Measurements from ENCODE around the gene MYLK3. TPM values are rescaled to one million over a fixed set of nuclear protein-coding genes. Genes with fewer than 3 reads are reported as not detected.

Gene MYLK3
- total RNA-seq (1 to 10 TPM in 2 of 7 donors, under 1 TPM in 5; 0.24 to 2.0 (median 0.79) TPM), polyA plus RNA-seq (under 1 TPM; 0.25 to 0.60 TPM)
- long read RNA-seq, donor 1, partial matches to known transcripts: 0 of 1 reads
- long read RNA-seq, donor 1, other reads (novel, unspliced or antisense): 1 of 1 reads
- long read RNA-seq, donor 2: 0 reads
- long read RNA-seq, donor 3: 0 reads

DNA sequence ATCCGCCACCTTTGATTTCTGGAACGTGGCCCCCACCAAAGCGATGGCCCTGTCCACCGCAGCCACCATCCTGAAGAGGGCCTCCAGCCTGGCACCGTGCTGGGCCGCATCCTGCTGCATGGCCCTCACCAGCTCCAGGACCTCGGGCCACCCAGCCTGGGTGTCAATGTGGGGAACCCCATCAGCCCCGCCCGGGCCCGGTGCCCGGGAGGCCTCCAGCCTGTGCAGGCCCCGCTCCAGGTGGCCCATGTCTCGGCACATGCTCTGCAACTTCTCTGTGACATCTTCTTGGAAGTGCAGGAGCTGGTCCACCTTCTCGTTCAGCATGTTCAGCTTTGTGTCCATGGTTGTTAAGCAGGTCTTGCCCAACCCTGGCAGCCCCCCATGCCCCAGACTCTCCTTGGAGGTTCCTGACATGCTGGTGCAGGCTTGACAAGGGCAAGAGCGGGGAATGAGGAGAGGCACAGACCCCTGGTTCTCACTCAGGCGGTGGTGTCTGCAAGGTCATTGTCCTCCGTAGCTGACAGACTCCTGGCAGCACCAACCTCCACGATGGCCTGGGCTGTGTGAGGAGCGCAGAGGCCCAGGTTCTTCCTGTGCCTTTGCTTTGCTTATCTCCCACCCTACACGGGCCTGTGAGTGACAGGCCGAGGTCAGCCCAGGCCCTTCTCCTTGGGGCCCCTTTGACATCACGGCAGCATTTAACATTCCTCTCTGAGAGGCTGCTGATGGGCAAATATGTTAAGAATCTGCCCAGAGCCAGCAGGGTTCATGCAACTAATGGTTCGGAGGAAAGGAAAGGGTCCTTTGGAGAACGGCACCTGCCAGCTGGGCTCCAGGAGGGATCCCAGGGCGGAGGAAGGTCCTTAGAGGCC, at the start of gene MYLK3:
MYLK3 (minus strand) TSS at position 568 of the 875 bp plus-strand sequence; CDS start at position 417, 151 bp downstream.
- no peaks in the 10 kb centered on the region for H3K9me3 ChIP-seq
- intact Hi-C loops (cut with DNase I): no loop called here
- TF ChIP-seq EP300 (IDR thresholded peaks at IDR 0.05): no peak
- TF ChIP-seq POLR2A (IDR thresholded peaks at IDR 0.05): no peak
- DNase-seq: no peak
- H3K27me3 ChIP-seq: no peaks in the 10 kb centered on the region
- no peak within 1 kb of the TSS for H3K27ac ChIP-seq
- no peak within 1 kb of the TSS for H3K4me3 ChIP-seq
- no peaks in the 10 kb centered on the region for H3K36me3 ChIP-seq
- H3K4me1 ChIP-seq (ENCODE audit: insufficient read depth): no peaks in the 10 kb centered on the region
- 75 to 78% (median 77%) methylated on average over 24 to 25 of the region's 25 CpGs for WGBS, 3 donors

DNA sequence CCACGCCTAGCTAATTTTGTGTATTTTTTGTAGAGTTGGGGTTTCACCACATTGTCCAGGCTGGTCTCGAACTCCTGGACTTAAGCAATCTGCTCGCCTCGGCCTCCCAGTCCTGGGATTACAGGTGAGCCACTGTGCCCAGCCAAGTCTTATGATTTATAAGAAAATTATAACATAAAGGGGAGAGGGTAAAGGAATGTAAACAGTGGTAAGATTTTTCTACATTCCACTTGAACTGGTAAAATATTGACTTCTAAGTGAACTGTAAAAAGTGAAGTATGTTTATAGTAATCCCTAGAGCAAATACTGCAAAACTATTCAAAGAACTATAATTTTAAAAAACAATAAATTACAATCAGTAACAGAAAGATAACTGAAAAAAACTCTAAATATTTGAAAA, 49.4 kb upstream of the MYLK3 start:
- no peak overlapping the region for H3K4me3 ChIP-seq
- TF ChIP-seq POLR2A (IDR thresholded peaks at IDR 0.05) (no peak), EP300 (IDR thresholded peaks at IDR 0.05) (no peak)
- TF ChIP-seq, protein P1, sequence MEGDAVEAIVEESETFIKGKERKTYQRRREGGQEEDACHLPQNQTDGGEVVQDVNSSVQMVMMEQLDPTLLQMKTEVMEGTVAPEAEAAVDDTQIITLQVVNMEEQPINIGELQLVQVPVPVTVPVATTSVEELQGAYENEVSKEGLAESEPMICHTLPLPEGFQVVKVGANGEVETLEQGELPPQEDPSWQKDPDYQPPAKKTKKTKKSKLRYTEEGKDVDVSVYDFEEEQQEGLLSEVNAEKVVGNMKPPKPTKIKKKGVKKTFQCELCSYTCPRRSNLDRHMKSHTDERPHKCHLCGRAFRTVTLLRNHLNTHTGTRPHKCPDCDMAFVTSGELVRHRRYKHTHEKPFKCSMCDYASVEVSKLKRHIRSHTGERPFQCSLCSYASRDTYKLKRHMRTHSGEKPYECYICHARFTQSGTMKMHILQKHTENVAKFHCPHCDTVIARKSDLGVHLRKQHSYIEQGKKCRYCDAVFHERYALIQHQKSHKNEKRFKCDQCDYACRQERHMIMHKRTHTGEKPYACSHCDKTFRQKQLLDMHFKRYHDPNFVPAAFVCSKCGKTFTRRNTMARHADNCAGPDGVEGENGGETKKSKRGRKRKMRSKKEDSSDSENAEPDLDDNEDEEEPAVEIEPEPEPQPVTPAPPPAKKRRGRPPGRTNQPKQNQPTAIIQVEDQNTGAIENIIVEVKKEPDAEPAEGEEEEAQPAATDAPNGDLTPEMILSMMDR (IDR thresholded peaks at IDR 0.05): no peak
- intact Hi-C loops (cut with DNase I): no loop called here
- H3K27ac ChIP-seq: no peak overlapping the region
- no peaks in the 10 kb centered on the region for H3K4me1 ChIP-seq (ENCODE audit: insufficient read depth)
- H3K36me3 ChIP-seq: no peaks in the 10 kb centered on the region
- no peaks in the 10 kb centered on the region for H3K27me3 ChIP-seq
- DNase-seq: no peak
- WGBS, 3 donors: 75 to 86% (median 79%) methylated on average over 4 of the region's 4 CpGs
- H3K9me3 ChIP-seq: no peaks in the 10 kb centered on the region

DNA sequence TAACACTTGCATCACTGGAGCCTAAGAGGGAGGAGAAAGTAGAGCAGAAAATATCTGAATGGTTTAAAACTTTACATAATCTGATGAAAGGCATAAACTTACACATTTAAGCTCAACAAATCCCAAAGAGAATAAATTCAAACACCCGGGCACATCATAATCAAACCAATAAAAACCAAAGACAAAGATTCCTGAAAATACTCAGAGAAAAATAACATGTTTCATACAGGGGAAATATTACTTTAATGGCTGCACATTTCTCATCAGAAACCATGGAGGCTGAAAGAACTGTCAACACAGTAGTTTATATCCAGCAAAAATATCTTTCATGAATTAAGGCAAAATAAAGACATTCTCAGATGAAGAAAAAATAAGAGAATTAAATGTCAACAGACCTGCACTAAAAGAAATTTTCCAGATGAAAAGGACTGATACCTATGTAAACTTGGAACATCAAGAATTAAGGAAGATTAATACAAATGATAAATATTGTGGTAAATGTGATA, 48.7 kb upstream of the MYLK3 start:
- Histone ChIP-seq H3K27ac (no peak overlapping the region), H3K9me3 (no peaks in the 10 kb centered on the region), H3K4me3 (no peak overlapping the region), H3K27me3 (no peaks in the 10 kb centered on the region), H3K36me3 (no peaks in the 10 kb centered on the region), H3K4me1 (ENCODE audit: insufficient read depth) (no peaks in the 10 kb centered on the region)
- intact Hi-C loops (cut with DNase I): no loop called here
- TF ChIP-seq, protein P1 (IDR thresholded peaks at IDR 0.05): no peak
- TF ChIP-seq POLR2A (IDR thresholded peaks at IDR 0.05) (no peak), EP300 (IDR thresholded peaks at IDR 0.05) (no peak)
- WGBS, 3 donors: 96 to 99% (median 98%) methylated on average over 1 of the region's 1 CpG
- no peak for DNase-seq

DNA sequence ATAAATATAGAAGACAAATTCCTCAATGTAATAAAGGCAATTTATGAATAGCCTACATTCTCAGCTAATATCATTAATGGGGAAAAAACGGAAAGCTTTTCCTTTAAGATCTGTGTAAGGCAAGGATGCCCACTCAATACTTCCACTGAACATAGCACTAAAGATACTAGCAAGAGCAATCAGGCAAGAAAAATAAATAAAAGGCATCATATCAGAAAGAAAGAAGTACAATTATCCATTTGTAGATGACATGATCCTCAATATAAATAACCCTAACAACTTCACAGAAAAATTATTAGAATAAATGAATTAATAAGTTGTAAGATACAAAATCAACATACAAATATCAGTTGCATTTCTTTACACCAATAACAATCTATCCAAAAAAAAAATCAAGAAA, 45.7 kb upstream of the MYLK3 start:
- H3K9me3 ChIP-seq: no peaks in the 10 kb centered on the region
- H3K27me3 ChIP-seq: no peaks in the 10 kb centered on the region
- H3K4me1 ChIP-seq (ENCODE audit: insufficient read depth): peaks cover 2% of the 10 kb centered on the region
- DNase-seq: no peak
- H3K4me3 ChIP-seq: no peak overlapping the region
- TF ChIP-seq, protein P1 (IDR thresholded peaks at IDR 0.05): no peak
- TF ChIP-seq EP300 (IDR thresholded peaks at IDR 0.05) (no peak), POLR2A (IDR thresholded peaks at IDR 0.05) (no peak)
- intact Hi-C loops (cut with DNase I): no loop called here
- H3K36me3 ChIP-seq: no peaks in the 10 kb centered on the region
- H3K27ac ChIP-seq: no peak overlapping the region
- 95 to 100% (median 96%) methylated on average over 1 of the region's 1 CpG for whole genome bisulfite sequencing, 3 donors
